DND-41 (cell line): ENCODE measurements around the gene LONP2.
"Not testable (repeated sequence)": the region's sequence is repeated elsewhere in the genome, so short reads cannot be mapped to it uniquely, and the experiment has no call there.

Source experiments
- ATAC-seq: fragments of 200-7000 bp; cut with Tn5 transposase; 3 replicates; pipeline ENCODE4 v1.9.1; 2021; ENCODE audit warnings: low read depth; ENCODE audit not compliant: insufficient read depth
- DNase-seq: peaks from one replicate; pipeline ENCODE4 v3.0.0-alpha.2; 2020
- H2AFZ ChIP-seq: 2 replicates; pipeline ENCODE4 v1.6.0; 2012; ENCODE audit warnings: low read depth, low read length
- H3K27ac ChIP-seq: 2 replicates; pipeline ENCODE4 v1.5.1; 2012; ENCODE audit warnings: low read length, inconsistent platforms
- H3K27me3 ChIP-seq: fragments of 200-600 bp; sonication (generic); 2 replicates; pipeline ENCODE4 v1.6.0; 2012; ENCODE audit warnings: low read length, mild to moderate bottlenecking, inconsistent platforms; ENCODE audit not compliant: insufficient read depth, poor library complexity
- H3K36me3 ChIP-seq: 2 replicates; pipeline ENCODE4 v1.5.1; 2012; ENCODE audit warnings: low read length, inconsistent platforms; ENCODE audit not compliant: insufficient read depth
- H3K4me1 ChIP-seq: 2 replicates; pipeline ENCODE4 v1.5.1; 2012; ENCODE audit warnings: mild to moderate bottlenecking, low read length; ENCODE audit not compliant: insufficient read depth
- H3K4me2 ChIP-seq: 2 replicates; pipeline ENCODE4 v1.6.0; 2012; ENCODE audit warnings: mild to moderate bottlenecking, moderate library complexity, low read length, inconsistent platforms; ENCODE audit not compliant: insufficient read depth
- H3K4me3 ChIP-seq, 2 experiments: fragments of 200-600 bp in 1 of 2; shearing (Covaris generic) in 1 of 2; 2 replicates each; pipeline ENCODE4 v1.5.1; 2012 to 2016; ENCODE audit warnings: inconsistent platforms in 2 of 2, low read length in 2 of 2, mild to moderate bottlenecking in 2 of 2, low read depth in 1 of 2, moderate library complexity in 1 of 2
- H3K79me2 ChIP-seq: 2 replicates; pipeline ENCODE4 v1.6.0; 2012; ENCODE audit warnings: low read length, inconsistent platforms; ENCODE audit not compliant: insufficient read depth
- H3K9ac ChIP-seq: 2 replicates; pipeline ENCODE4 v1.6.0; 2012; ENCODE audit warnings: low read depth, mild to moderate bottlenecking, inconsistent platforms, low read length, moderate library complexity
- H3K9me3 ChIP-seq: 2 replicates; pipeline ENCODE4 v1.5.1; 2012; ENCODE audit warnings: low read length, moderate library complexity, mild to moderate bottlenecking, inconsistent platforms; ENCODE audit not compliant: insufficient read depth, severe bottlenecking
- H4K20me1 ChIP-seq: 2 replicates; pipeline ENCODE4 v1.6.0; 2012; ENCODE audit warnings: low read length; ENCODE audit not compliant: insufficient read depth
- CTCF ChIP-seq: IDR thresholded peaks from 2 replicates; pipeline ENCODE4 v1.5.1; 2012; ENCODE audit warnings: borderline replicate concordance, low read length, moderate library complexity, mild to moderate bottlenecking; ENCODE audit not compliant: poor library complexity, severe bottlenecking; ENCODE audit errors: extremely low read depth
- EZH2 ChIP-seq: IDR thresholded peaks from 3 replicates; pipeline ENCODE4 v1.6.1; 2012; ENCODE audit warnings: borderline replicate concordance, low read depth, mild to moderate bottlenecking, moderate library complexity, low read length, inconsistent platforms; ENCODE audit not compliant: severe bottlenecking

The LONP2 gene

GRCh38 chr16:48352648-48353390 is 108.7 kb downstream of the LONP2 start:
- no peak overlapping the region for H2AFZ ChIP-seq
- H3K36me3 ChIP-seq: peaks cover 84% of the 10 kb centered on the region
- H3K4me3 ChIP-seq: no peak overlapping the region
- H3K79me2 ChIP-seq: peaks cover 64% of the 10 kb centered on the region
- H3K4me1 ChIP-seq: no peaks in the 10 kb centered on the region
- DNase-seq: no peak
- ATAC-seq: no peak
- H3K9ac ChIP-seq: no peak overlapping the region
- H3K9me3 ChIP-seq: no peaks in the 10 kb centered on the region
- no peak overlapping the region for H3K27ac ChIP-seq
- no peaks in the 10 kb centered on the region for H3K27me3 ChIP-seq
- H3K4me2 ChIP-seq: no peak overlapping the region
- no peak for TF ChIP-seq EZH2
- peak; percentile 2 for TF ChIP-seq CTCF
- H4K20me1 ChIP-seq: peaks cover 46% of the 10 kb centered on the region

- Histone ChIP-seq H2AFZ (no peak overlapping the region), H4K20me1 (peaks cover 51% of the 10 kb centered on the region), H3K4me2 (no peak overlapping the region), H3K79me2 (peaks cover 72% of the 10 kb centered on the region), H3K9me3 (no peaks in the 10 kb centered on the region), H3K27ac (no peak overlapping the region), H3K4me1 (no peaks in the 10 kb centered on the region), H3K36me3 (peaks cover 78% of the 10 kb centered on the region), H3K4me3 (no peak overlapping the region), H3K9ac (no peak overlapping the region), H3K27me3 (no peaks in the 10 kb centered on the region)
- ATAC-seq (peak; percentile 93), DNase-seq (peak; percentile 73)
- TF ChIP-seq CTCF: peak; percentile 95
- TF ChIP-seq EZH2: no peak
Measured at GRCh38 chr16:48353565-48354163, 109.6 kb downstream of the LONP2 start.

- H3K36me3 ChIP-seq: peaks cover 74% of the 10 kb centered on the region
- H3K4me1 ChIP-seq, DNase-seq, H3K9ac ChIP-seq, H3K9me3 ChIP-seq, H2AFZ ChIP-seq, H3K4me3 ChIP-seq, ATAC-seq, H3K27me3 ChIP-seq, H3K4me2 ChIP-seq, H3K27ac ChIP-seq: not testable (repeated sequence)
- peaks cover 80% of the 10 kb centered on the region for H3K79me2 ChIP-seq
- peaks cover 57% of the 10 kb centered on the region for H4K20me1 ChIP-seq
Measured at GRCh38 chr16:48354385-48354784, 110.3 kb downstream of the LONP2 start.
